Neuronal stem cell (in vitro differentiated cells): ENCODE measurements around the gene FAM98C.
A peak's percentile ranks its signal among the peaks of the same experiment; 100 is the strongest.

Source experiments
- DNase-seq: peaks from one replicate; pipeline ENCODE4 v3.0.0-alpha.2; 2013; ENCODE audit warnings: low spot score
- H2AFZ ChIP-seq: one replicate; pipeline ENCODE4 v1.6.1; 2013; ENCODE audit warnings: mild to moderate bottlenecking, low read length, inconsistent platforms
- H2AK5ac ChIP-seq: 2 replicates; pipeline ENCODE4 v1.6.1; 2013; ENCODE audit warnings: low read depth, mild to moderate bottlenecking, inconsistent platforms, low read length, moderate library complexity, mixed read lengths
- H2BK120ac ChIP-seq: 2 replicates; pipeline ENCODE4 v1.6.1; 2013; ENCODE audit warnings: low read depth, mild to moderate bottlenecking, inconsistent platforms, low read length, moderate library complexity, mixed read lengths
- H2BK12ac ChIP-seq: one replicate; pipeline ENCODE4 v1.6.1; 2013; ENCODE audit warnings: low read length, inconsistent platforms
- H2BK15ac ChIP-seq: 2 replicates; pipeline ENCODE4 v1.6.1; 2013; ENCODE audit warnings: mild to moderate bottlenecking, low read length, inconsistent platforms, mixed read lengths
- H2BK5ac ChIP-seq: one replicate; pipeline ENCODE4 v1.6.1; 2013; ENCODE audit warnings: inconsistent platforms, mild to moderate bottlenecking, low read length, moderate library complexity
- H3K14ac ChIP-seq: one replicate; pipeline ENCODE4 v1.6.1; 2013; ENCODE audit warnings: low read length, inconsistent platforms
- H3K18ac ChIP-seq: 2 replicates; pipeline ENCODE4 v1.6.1; 2013; ENCODE audit warnings: low read length, inconsistent platforms
- H3K23ac ChIP-seq: 2 replicates; pipeline ENCODE4 v1.6.1; 2013; ENCODE audit warnings: low read depth, mild to moderate bottlenecking, mixed read lengths, low read length, inconsistent platforms; ENCODE audit not compliant: poor library complexity
- H3K27ac ChIP-seq: replicated peaks from 3 replicates; pipeline ENCODE4 v1.5.1; 2013; ENCODE audit warnings: low read length, inconsistent platforms
- H3K27me3 ChIP-seq, 3 experiments: 2 replicates each; pipeline ENCODE4 v1.6.1; 2013; ENCODE audit warnings: low read length in 3 of 3, mild to moderate bottlenecking in 2 of 3, inconsistent platforms in 1 of 3, low read depth in 1 of 3, mixed read lengths in 1 of 3, moderate library complexity in 1 of 3; ENCODE audit not compliant: control insufficient read depth in 3 of 3, insufficient read depth in 3 of 3
- H3K36me3 ChIP-seq, 2 donors: replicated peaks in 1 of 2; 2 replicates each; pipeline ENCODE4 v1.6.1; 2013; ENCODE audit warnings: low read length in 2 of 2; ENCODE audit not compliant: control insufficient read depth in 2 of 2, insufficient read depth in 2 of 2
- H3K4ac ChIP-seq: 2 replicates; pipeline ENCODE4 v1.6.1; 2013; ENCODE audit warnings: inconsistent platforms, mild to moderate bottlenecking, low read length, moderate library complexity
- H3K4me1 ChIP-seq, 2 donors: 1 replicate in 1 of 2; 2 replicates in 1 of 2; pipeline ENCODE4 v1.6.1; 2013; ENCODE audit warnings: low read length in 2 of 2, low read depth in 1 of 2; ENCODE audit not compliant: control insufficient read depth in 2 of 2, insufficient read depth in 1 of 2
- H3K4me2 ChIP-seq: one replicate; pipeline ENCODE4 v1.6.1; 2013; ENCODE audit warnings: mild to moderate bottlenecking, low read length, inconsistent platforms; ENCODE audit not compliant: insufficient read depth, poor library complexity, severe bottlenecking
- H3K4me3 ChIP-seq, 2 donors: 2 replicates each; pipeline ENCODE4 v1.5.1; 2013; ENCODE audit warnings: low read length in 2 of 2, mild to moderate bottlenecking in 2 of 2, inconsistent platforms in 1 of 2, moderate library complexity in 1 of 2
- H3K79me1 ChIP-seq: one replicate; pipeline ENCODE4 v1.6.1; 2013; ENCODE audit warnings: low read depth, mild to moderate bottlenecking, inconsistent platforms, low read length, moderate library complexity
- H3K9ac ChIP-seq: one replicate; pipeline ENCODE4 v1.6.1; 2013; ENCODE audit warnings: mild to moderate bottlenecking, low read depth, low read length, inconsistent platforms; ENCODE audit not compliant: poor library complexity
- H3K9me3 ChIP-seq, 2 donors: replicated peaks in 1 of 2; 2 replicates each; pipeline versions ENCODE3 to v1.6.1; 2013; ENCODE audit warnings: low read length in 2 of 2, mild to moderate bottlenecking in 2 of 2, inconsistent platforms in 1 of 2, low read depth in 1 of 2, mixed read lengths in 1 of 2, moderate library complexity in 1 of 2; ENCODE audit not compliant: control insufficient read depth in 2 of 2, insufficient read depth in 1 of 2
- H4K8ac ChIP-seq: one replicate; pipeline ENCODE4 v1.6.1; 2013; ENCODE audit warnings: low read depth, mild to moderate bottlenecking, inconsistent platforms, low read length, moderate library complexity
- H4K91ac ChIP-seq: one replicate; pipeline ENCODE4 v1.6.1; 2013; ENCODE audit warnings: low read length, low read depth, mild to moderate bottlenecking, inconsistent platforms; ENCODE audit not compliant: poor library complexity
- WGBS, 2 donors: extraction: QIAGEN DNeasy Blood & Tissue Kit; methylation state at CpG; one replicate each; pipeline ENCODE4 v1.1.7; 2013; ENCODE audit warnings: missing lambda C conversion rate in 2 of 2, mixed read lengths in 1 of 2; ENCODE audit not compliant: insufficient read length in 2 of 2, insufficient replicate concordance in 1 of 2; ENCODE audit errors: extremely low coverage in 2 of 2; 5-methylcytosine and 5-hydroxymethylcytosine counted together

Gene FAM98C

GRCh38 chr19:38445362-38445761 is 42.5 kb downstream of the FAM98C start:
- no peak overlapping the region for H2BK15ac ChIP-seq

DNA sequence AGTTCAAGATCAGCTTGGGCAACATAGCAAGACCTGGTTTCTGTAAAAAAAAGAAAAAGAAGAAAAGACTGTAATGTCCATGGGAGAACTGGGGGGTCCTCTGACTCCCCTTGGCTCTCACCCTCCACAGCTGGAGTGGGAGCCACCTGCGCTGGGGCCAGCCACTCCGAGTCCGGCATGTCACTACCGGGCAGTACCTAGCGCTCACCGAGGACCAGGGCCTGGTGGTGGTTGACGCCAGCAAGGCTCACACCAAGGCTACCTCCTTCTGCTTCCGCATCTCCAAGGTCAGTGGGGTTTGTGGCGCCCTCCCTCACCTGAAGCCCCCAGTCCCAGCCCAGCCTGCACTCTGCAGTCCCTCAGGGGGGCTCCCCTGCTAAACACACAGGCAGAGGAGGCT is 45.3 kb downstream of the FAM98C start:
- H3K4me3 ChIP-seq, result no peak overlapping the region
- no CpG with 5 or more reads among the region's 9 CpGs for WGBS, 2 donors
- H4K91ac ChIP-seq, result no peak overlapping the region

More at GRCh38 chr19:38445362-38445761, 42.5 kb downstream of the FAM98C start:
- Histone ChIP-seq H2AFZ (no peak overlapping the region), H3K9me3 (no peaks in the 10 kb centered on the region), H2BK5ac (no peak overlapping the region), H3K9ac (no peak overlapping the region), H3K18ac (no peak overlapping the region), H3K23ac (no peak overlapping the region), H4K91ac (no peak overlapping the region), H3K4ac (no peak overlapping the region), H3K27me3 (peaks cover 0 to 3% (median 0%) of the 10 kb centered on the region in 3 experiments), H3K4me1 (peaks cover 0 to 5% of the 10 kb centered on the region in 2 donors), H3K79me1 (no peaks in the 10 kb centered on the region), H3K4me2 (no peak overlapping the region), H3K14ac (no peak overlapping the region), H3K4me3 (no peak overlapping the region), H3K27ac (no peak overlapping the region), H2BK12ac (no peak overlapping the region), H3K36me3 (no peaks in the 10 kb centered on the region), H4K8ac (no peak overlapping the region), H2AK5ac (no peak overlapping the region), H2BK120ac (no peak overlapping the region)
- DNase-seq, result no peak
- no CpG with 5 or more reads among the region's 7 CpGs for WGBS, 2 donors

GRCh38 chr19:38449518-38449917 is 46.6 kb downstream of the FAM98C start:
- no peaks in the 10 kb centered on the region for H3K27me3 ChIP-seq
- no peak overlapping the region for H4K8ac ChIP-seq
- H2BK15ac ChIP-seq, result no peak overlapping the region
- no peaks in the 10 kb centered on the region for H3K79me1 ChIP-seq
- no peak overlapping the region for H4K91ac ChIP-seq
- no peak overlapping the region for H3K4me2 ChIP-seq
- no peak overlapping the region for H3K18ac ChIP-seq
- no peak overlapping the region for H3K27ac ChIP-seq
- H3K36me3 ChIP-seq, result no peaks in the 10 kb centered on the region
- no peaks in the 10 kb centered on the region for H3K4me1 ChIP-seq
- no peak overlapping the region for H2AK5ac ChIP-seq
- H3K9me3 ChIP-seq, result no peaks in the 10 kb centered on the region
- no peak overlapping the region for H3K4ac ChIP-seq
- H2BK5ac ChIP-seq, result no peak overlapping the region
- no peak overlapping the region for H2BK12ac ChIP-seq
- no peak overlapping the region for H2AFZ ChIP-seq
- H3K23ac ChIP-seq, result no peak overlapping the region
- no CpG with 5 or more reads among the region's 5 CpGs for WGBS, 2 donors
- no peak for DNase-seq
- H3K4me3 ChIP-seq, result no peak overlapping the region
- H3K9ac ChIP-seq, result no peak overlapping the region
- no peak overlapping the region for H2BK120ac ChIP-seq
- H3K14ac ChIP-seq, result no peak overlapping the region

More for the DNA sequence above, 45.3 kb downstream of the FAM98C start:
- Histone ChIP-seq H3K4me2 (no peak overlapping the region), H3K79me1 (no peaks in the 10 kb centered on the region), H2BK15ac (no peak overlapping the region), H3K9me3 (no peaks in the 10 kb centered on the region), H4K8ac (no peak overlapping the region), H2BK5ac (no peak overlapping the region), H3K27me3 (no peaks in the 10 kb centered on the region), H2BK12ac (no peak overlapping the region), H2AK5ac (no peak overlapping the region), H3K18ac (no peak overlapping the region), H2AFZ (no peak overlapping the region), H3K27ac (no peak overlapping the region), H3K4me1 (no peaks in the 10 kb centered on the region), H3K4ac (no peak overlapping the region), H3K14ac (peak overlapping the region; percentile 87), H3K36me3 (no peaks in the 10 kb centered on the region), H3K23ac (peak overlapping the region; percentile 75), H2BK120ac (no peak overlapping the region), H3K9ac (no peak overlapping the region)
- DNase-seq, result no peak

DNA sequence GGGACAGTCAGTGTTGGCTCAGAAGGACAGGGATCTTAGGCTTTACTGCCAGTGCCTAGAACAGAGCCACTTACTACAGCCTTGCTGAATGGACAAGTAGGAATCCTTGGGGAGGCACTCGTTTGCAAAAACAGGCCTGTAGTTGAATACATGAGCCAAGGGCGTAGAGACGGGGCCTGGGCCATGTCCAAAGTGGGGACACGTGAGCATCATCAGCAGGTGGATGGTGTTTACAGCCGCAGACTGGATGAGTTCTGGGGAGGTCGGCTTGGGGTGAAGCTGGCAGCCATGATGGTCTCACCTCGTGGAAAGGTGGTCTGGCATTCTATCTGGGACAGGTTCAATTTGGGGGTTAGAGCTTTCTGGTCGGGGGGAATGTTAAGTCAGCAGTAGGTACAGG is 48.1 kb downstream of the FAM98C start:
- Histone ChIP-seq H3K79me1 (no peaks in the 10 kb centered on the region), H3K4me3 (peak overlapping the region in 1 of 2 donors; percentile 11), H3K9me3 (no peaks in the 10 kb centered on the region), H2AFZ (no peak overlapping the region), H3K18ac (no peak overlapping the region), H4K91ac (no peak overlapping the region), H3K14ac (peak overlapping the region; percentile 14), H2BK5ac (no peak overlapping the region), H3K27me3 (no peaks in the 10 kb centered on the region), H3K36me3 (no peaks in the 10 kb centered on the region), H3K4me2 (no peak overlapping the region), H2BK12ac (no peak overlapping the region), H3K4me1 (no peaks in the 10 kb centered on the region), H2AK5ac (no peak overlapping the region), H3K9ac (no peak overlapping the region), H3K23ac (no peak overlapping the region), H3K4ac (no peak overlapping the region), H4K8ac (no peak overlapping the region), H2BK15ac (no peak overlapping the region), H3K27ac (no peak overlapping the region), H2BK120ac (no peak overlapping the region)
- WGBS, 2 donors, result no CpG with 5 or more reads among the region's 8 CpGs
- DNase-seq, result no peak
